ENCODE data around the gene TOM1L2.

The TOM1L2 gene

GRCh38 chr17:17853811-17854447 is 118.3 kb downstream of the TOM1L2 start:
- Histone ChIP-seq H4K20me1 (ENCODE audit: insufficient read depth, low read length) (no peaks in the 10 kb centered on the region), H3K4me2 (ENCODE audit: insufficient read depth, low read length) (no peak overlapping the region), H3K27me3 (ENCODE audit: insufficient read depth, low read length, poor library complexity) (no peaks in the 10 kb centered on the region), H3K4me1 (ENCODE audit: insufficient read depth, low read length) (peaks cover 21% of the 10 kb centered on the region), H2AFZ (ENCODE audit: low read depth, low read length) (no peak overlapping the region), H3K9ac (ENCODE audit: low read depth, low read length) (no peak overlapping the region), H3K79me2 (ENCODE audit: insufficient read depth, low read length) (no peaks in the 10 kb centered on the region), H3K9me3 (ENCODE audit: insufficient read depth, low read length, severe bottlenecking) (no peaks in the 10 kb centered on the region), H3K27ac (ENCODE audit: low read length) (no peak overlapping the region), H3K36me3 (ENCODE audit: insufficient read depth, low read length) (no peaks in the 10 kb centered on the region), H3K4me3 (ENCODE audit: low read depth in 1 of 2, low read length in 2 of 2) (no peak overlapping the region)
- no peak for ATAC-seq (ENCODE audit: insufficient read depth, low read depth)
- DNase-seq = no peak
- no peak for TF ChIP-seq EZH2 (IDR thresholded peaks at IDR 0.05; ENCODE audit: borderline replicate concordance, low read depth, low read length, severe bottlenecking)
- TF ChIP-seq CTCF (IDR thresholded peaks at IDR 0.05; ENCODE audit: borderline replicate concordance, extremely low read depth, low read length, poor library complexity, severe bottlenecking) = no peak

- Histone ChIP-seq H3K4me2 (ENCODE audit: insufficient read depth, low read length) (no peak overlapping the region), H3K4me3 (ENCODE audit: low read depth in 1 of 2, low read length in 2 of 2) (no peak overlapping the region), H3K4me1 (ENCODE audit: insufficient read depth, low read length) (peaks cover 29% of the 10 kb centered on the region), H3K27ac (ENCODE audit: low read length) (no peak overlapping the region), H4K20me1 (ENCODE audit: insufficient read depth, low read length) (no peaks in the 10 kb centered on the region), H3K9ac (ENCODE audit: low read depth, low read length) (no peak overlapping the region), H3K27me3 (ENCODE audit: insufficient read depth, low read length, poor library complexity) (no peaks in the 10 kb centered on the region), H3K79me2 (ENCODE audit: insufficient read depth, low read length) (no peaks in the 10 kb centered on the region), H2AFZ (ENCODE audit: low read depth, low read length) (no peak overlapping the region), H3K9me3 (ENCODE audit: insufficient read depth, low read length, severe bottlenecking) (no peaks in the 10 kb centered on the region), H3K36me3 (ENCODE audit: insufficient read depth, low read length) (no peaks in the 10 kb centered on the region)
- no peak for ATAC-seq (ENCODE audit: insufficient read depth, low read depth)
- DNase-seq = no peak
- no peak for TF ChIP-seq EZH2 (IDR thresholded peaks at IDR 0.05; ENCODE audit: borderline replicate concordance, low read depth, low read length, severe bottlenecking)
- TF ChIP-seq CTCF (IDR thresholded peaks at IDR 0.05; ENCODE audit: borderline replicate concordance, extremely low read depth, low read length, poor library complexity, severe bottlenecking) = no peak
Observed at GRCh38 chr17:17852930-17853329, 119.3 kb downstream of the TOM1L2 start.

- peak overlapping the region; percentile 4; the same call in 1 of the 2 replicates for H3K9ac ChIP-seq (ENCODE audit: low read depth, low read length)
- DNase-seq = no peak
- ATAC-seq (ENCODE audit: insufficient read depth, low read depth) = no peak
Observed at GRCh38 chr17:17851103-17852002, 120.8 kb downstream of the TOM1L2 start.

More at GRCh38 chr17:17851103-17852002, 120.8 kb downstream of the TOM1L2 start:
- peaks cover 29% of the 10 kb centered on the region for H3K4me1 ChIP-seq (ENCODE audit: insufficient read depth, low read length)
- no peaks in the 10 kb centered on the region for H3K27me3 ChIP-seq (ENCODE audit: insufficient read depth, low read length, poor library complexity)
- no peaks in the 10 kb centered on the region for H4K20me1 ChIP-seq (ENCODE audit: insufficient read depth, low read length)
- no peak for TF ChIP-seq EZH2 (IDR thresholded peaks at IDR 0.05; ENCODE audit: borderline replicate concordance, low read depth, low read length, severe bottlenecking)
- TF ChIP-seq CTCF (IDR thresholded peaks at IDR 0.05; ENCODE audit: borderline replicate concordance, extremely low read depth, low read length, poor library complexity, severe bottlenecking) = no peak
- H3K9me3 ChIP-seq (ENCODE audit: insufficient read depth, low read length, severe bottlenecking) = no peaks in the 10 kb centered on the region
- H3K4me3 ChIP-seq (ENCODE audit: low read depth in 1 of 2, low read length in 2 of 2) = no peak overlapping the region
- no peak overlapping the region; the same call in 1 of the 2 replicates for H3K27ac ChIP-seq (ENCODE audit: low read length)
- no peak overlapping the region for H2AFZ ChIP-seq (ENCODE audit: low read depth, low read length)
- no peaks in the 10 kb centered on the region for H3K36me3 ChIP-seq (ENCODE audit: insufficient read depth, low read length)
- no peaks in the 10 kb centered on the region for H3K79me2 ChIP-seq (ENCODE audit: insufficient read depth, low read length)
- H3K4me2 ChIP-seq (ENCODE audit: insufficient read depth, low read length) = no peak overlapping the region
